WTC11 (cell line): Measurements from ENCODE around the gene HOMER2.

Experiments used
- HMGA2 ChIP-seq: fragments of 250-450 bp; sonication (Bioruptor Pico); IDR thresholded peaks from 2 replicates; pipeline ENCODE4 v1.4.0; 2021; ENCODE audit warnings: mild to moderate bottlenecking, moderate library complexity
- NR1H2 ChIP-seq: sonication (generic); formaldehyde crosslinking; IDR thresholded peaks from 2 replicates; pipeline ENCODE4 v1.9.0; 2021; ENCODE audit warnings: mild to moderate bottlenecking, moderate library complexity, missing genetic modification reagents
- ZNF416 ChIP-seq: fragments of 250-450 bp; sonication (Bioruptor Pico); IDR thresholded peaks from 2 replicates; pipeline ENCODE4 v1.9.0; 2021; ENCODE audit warnings: mild to moderate bottlenecking, inconsistent platforms
- TF ChIP-seq, protein P1 (sequence below): sonication (generic); formaldehyde crosslinking; IDR thresholded peaks from 2 replicates; pipeline ENCODE4 v1.8.0; 2023; ENCODE audit warnings: missing genetic modification reagents, mild to moderate bottlenecking, borderline replicate concordance

GRCh38 chr15:82864967-82865366 is 87.6 kb downstream of the HOMER2 start:
- TF ChIP-seq HMGA2 (CRISPR knock-in tag) (no peak), ZNF416 (CRISPR knock-in tag) (no peak), NR1H2 (CRISPR knock-in tag) (no peak)
- TF ChIP-seq, protein P1, sequence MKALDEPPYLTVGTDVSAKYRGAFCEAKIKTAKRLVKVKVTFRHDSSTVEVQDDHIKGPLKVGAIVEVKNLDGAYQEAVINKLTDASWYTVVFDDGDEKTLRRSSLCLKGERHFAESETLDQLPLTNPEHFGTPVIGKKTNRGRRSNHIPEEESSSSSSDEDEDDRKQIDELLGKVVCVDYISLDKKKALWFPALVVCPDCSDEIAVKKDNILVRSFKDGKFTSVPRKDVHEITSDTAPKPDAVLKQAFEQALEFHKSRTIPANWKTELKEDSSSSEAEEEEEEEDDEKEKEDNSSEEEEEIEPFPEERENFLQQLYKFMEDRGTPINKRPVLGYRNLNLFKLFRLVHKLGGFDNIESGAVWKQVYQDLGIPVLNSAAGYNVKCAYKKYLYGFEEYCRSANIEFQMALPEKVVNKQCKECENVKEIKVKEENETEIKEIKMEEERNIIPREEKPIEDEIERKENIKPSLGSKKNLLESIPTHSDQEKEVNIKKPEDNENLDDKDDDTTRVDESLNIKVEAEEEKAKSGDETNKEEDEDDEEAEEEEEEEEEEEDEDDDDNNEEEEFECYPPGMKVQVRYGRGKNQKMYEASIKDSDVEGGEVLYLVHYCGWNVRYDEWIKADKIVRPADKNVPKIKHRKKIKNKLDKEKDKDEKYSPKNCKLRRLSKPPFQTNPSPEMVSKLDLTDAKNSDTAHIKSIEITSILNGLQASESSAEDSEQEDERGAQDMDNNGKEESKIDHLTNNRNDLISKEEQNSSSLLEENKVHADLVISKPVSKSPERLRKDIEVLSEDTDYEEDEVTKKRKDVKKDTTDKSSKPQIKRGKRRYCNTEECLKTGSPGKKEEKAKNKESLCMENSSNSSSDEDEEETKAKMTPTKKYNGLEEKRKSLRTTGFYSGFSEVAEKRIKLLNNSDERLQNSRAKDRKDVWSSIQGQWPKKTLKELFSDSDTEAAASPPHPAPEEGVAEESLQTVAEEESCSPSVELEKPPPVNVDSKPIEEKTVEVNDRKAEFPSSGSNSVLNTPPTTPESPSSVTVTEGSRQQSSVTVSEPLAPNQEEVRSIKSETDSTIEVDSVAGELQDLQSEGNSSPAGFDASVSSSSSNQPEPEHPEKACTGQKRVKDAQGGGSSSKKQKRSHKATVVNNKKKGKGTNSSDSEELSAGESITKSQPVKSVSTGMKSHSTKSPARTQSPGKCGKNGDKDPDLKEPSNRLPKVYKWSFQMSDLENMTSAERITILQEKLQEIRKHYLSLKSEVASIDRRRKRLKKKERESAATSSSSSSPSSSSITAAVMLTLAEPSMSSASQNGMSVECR (CRISPR knock-in tag): no peak
